Measurements from ENCODE around the gene LRPPRC.

Gene LRPPRC

DNA sequence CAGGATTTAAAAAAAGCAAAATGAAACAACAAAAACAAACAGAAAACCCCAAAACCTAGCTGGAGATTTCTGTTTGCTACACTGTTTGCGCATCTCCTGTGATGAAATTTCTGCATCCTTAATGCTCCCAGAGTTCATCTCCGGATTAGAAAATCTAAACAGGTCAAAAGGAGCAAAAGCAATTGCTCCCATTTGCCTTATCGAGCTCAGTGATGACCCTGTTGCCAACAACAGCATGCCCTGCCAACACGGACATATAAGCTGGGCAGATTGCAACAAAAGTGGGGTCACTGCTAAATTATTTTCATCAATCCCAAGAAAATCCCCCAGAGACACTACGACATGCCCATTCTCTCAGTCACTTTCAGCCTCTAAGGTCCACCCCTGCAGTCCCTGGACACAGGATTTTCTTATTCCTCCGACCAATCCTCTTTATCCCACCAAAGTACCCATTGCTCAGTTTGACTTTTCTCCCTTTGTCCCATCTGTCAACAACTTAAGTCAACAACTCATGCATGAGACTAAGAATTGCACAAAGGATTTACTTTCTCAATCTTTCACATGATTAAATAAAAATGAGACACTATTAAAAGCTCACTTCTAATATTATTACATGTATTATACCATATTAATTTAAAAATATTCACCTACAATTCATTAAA lies 89.2 kb downstream of the LRPPRC start:
- no peak for DNase-seq

DNA sequence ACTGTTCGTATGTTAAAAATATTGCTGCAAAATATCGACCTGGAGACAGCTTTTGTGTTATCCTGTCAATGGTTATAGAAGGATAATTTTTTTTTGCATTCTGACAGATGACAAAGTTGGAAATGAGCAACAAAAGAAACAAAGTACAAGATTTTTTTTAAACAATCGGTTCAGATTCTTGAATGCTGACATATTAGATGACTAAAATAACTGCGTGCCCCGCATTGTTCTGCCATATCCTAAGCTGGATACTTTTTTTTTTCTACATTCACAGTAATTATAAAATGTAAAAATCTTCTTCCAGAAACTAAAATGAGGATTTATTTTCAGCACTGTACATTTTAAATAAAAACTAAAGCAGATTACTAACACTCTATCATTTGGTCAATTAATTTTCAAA lies 89.9 kb downstream of the LRPPRC start:
- DNase-seq = no peak

DNA sequence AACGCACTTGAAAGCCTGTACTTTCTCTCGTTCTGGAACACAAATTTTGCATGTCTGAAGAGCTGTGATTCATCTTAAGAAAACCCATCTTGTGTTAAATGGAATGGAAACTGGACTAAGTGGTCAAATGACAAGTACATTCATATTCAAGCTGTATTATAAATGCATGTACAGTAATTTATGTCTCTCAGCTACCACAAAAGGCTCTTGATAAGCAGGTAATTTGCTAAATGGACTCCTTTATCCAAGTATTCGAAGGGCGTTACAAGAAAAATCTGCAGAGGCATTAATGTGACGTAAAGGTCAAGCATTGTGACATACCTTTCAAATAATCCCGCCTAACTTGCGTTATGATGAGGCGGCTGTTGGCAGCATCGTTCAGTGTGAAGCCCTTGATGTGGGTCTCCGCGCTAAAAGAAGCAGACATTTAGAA lies 90.4 kb downstream of the LRPPRC start:
- DNase-seq = no peak

DNA sequence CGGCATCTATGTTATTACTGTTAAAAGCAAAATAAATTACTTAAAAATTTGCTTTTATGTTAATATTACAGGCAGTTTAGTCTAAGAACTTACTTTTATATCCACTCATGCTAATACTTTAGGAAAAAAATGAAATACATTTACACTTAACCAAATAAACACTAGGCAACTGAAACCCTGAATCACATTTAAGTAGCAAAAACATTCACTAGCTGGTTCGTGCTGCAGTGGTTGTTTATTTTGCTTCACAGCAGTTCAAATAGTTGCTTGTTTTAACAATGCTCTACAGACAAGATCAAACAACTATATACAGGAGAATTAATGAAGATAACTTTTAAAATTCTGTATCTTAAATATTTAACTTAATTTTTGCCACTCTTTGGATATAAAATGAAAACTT lies 96.2 kb downstream of the LRPPRC start:
- DNase-seq = no peak

DNA sequence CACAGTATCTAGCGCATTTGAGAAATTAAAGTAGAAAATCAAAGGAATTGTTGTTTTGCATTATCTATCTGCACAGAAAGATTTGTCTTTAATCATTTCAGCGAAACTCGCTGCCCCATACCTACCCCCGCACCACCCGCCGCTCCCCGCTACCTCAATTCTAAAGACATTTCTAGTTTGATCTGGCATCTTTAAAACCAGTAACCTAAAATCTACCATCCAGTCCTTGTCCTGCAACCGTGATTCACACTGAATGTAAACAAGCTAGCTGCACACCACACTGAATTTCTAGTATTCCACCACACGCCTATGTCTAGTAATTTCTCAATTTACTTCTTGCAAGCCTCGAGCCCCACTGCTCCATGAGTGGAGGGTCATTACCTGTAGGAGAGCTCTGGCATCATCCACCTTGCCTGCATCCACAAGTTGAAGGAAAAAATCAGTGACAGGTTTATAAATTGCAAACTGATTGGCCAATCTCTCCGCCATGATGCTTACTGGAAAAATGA lies 96.9 kb downstream of the LRPPRC start:
- DNase-seq = no peak

DNA sequence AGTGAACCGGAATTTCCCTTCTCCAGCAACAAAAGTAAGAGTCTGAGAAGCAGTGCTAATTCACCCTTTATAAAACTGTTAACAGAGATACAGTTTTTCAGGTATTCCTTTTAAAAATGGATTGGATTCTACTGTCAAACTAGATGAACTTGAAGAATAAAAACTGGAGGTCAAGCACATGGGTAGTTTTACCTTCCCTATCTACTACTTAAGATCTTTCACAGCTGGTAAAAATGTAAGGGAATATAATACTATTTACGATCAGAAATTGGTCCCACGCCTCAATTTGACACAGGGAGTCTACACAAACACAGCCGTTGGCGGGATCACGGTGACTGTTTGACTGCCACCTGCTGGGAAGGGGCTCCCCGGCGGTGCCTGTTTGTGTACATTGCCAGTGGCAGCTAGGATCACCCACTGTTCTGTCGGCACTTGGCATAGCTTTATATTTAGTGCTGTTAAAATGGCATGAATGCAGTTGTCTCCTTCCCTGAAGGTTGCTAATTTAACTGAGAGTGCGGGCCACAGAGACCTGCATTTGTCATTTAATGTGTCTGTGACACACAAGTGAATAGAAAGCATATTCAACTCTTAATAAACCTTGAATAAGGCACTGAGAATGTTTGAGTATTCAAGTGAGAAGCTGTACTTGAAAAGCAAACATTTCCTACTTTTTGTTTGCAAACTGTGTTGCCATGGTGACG lies 97.5 kb downstream of the LRPPRC start:
- DNase-seq = no peak

DNA sequence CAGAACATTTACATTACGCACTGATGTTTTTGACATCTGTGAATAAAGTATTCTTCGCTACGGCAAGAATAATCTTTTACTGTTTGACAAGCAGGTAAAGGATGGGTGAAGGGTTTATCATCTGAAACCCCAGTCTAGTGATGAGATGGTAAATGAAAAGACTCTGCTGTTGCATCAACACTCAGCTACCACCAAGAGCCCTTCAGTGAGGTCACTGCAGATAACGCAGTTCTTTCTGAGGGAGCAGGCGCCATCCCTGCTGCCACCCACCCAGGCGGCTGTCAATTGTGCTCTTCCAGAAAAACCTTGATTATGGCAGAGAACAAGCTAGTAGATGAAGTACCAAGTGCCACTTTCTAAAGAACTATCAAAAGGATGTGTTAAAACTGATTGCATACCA lies 98.3 kb downstream of the LRPPRC start:
- DNase-seq = no peak

DNA sequence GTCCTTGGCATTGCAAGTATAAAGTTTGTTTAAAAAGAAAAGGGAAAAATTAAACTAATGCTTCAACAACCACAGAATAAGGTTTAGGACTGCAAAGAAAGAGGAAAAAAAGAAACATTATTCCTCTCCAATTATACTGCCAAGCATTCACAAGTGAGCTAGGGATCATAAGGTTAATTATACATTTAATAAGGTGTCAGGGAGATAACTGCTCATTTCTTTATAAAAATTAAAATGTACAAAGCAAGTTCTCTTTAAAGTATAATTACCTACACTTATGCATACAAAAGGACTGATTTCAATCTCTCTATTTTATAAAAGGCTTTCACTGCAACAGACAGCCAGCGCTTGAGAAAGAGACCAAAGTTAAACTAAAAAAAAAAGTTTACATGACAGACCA lies 98.9 kb downstream of the LRPPRC start:
- no peak for DNase-seq

DNA sequence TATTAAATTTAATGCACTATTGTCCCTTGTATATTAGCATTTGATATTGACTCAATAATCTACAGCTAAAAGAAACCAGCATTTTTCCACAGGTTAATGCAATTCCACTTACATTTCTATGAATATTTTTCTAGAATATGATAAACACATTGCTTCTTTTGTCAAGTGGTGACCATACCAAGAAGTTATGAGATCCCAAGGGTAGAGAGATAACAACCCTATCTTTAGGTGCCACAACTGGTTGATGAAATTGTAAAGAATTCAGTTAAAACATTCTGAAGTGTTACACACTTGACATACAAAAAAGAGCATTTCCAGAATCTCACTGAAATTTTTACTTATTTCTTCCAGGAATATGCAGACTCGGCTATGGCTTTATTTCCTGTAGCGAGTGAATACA lies 101.0 kb downstream of the LRPPRC start:
- no peak for DNase-seq

DNA sequence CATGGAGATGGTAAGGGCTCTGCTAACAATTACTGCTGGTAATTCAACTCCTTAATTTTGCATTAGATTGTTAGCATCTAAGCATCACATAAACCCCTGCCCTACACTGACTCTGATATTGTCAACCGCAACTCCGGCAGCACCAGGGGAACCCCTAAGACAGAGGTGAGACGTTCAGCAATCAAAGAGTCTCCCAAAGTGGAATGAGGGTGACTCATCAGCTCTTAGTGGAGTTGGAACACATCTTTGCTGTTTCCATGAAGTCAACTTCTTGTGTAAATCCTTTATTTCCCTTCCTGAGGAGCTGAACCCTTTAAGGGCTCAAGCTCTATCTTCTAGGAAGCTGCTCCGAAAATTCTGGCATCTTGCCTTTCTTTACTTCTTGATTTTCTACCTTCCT lies 104.9 kb downstream of the LRPPRC start:
- DNase-seq = no peak

DNA sequence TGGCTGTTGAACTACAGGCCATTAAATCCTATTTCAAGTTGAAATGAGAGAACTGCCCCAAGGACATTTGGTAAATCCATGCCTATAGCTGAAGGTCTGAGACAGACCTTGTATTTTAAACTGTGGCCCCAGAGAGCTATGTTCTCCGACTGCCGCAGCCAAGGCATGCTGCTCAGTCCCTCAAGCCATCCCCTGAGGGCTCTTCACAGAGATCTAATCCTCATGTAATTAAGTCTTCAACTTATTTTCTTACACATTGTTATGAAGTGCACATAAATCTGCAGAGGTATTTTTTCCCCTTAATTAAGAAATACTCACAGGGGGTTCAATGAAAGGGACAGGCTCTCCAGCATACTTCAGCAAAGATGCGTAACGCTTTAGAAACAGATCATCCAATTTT lies 106.4 kb downstream of the LRPPRC start:
- DNase-seq = no peak

DNA sequence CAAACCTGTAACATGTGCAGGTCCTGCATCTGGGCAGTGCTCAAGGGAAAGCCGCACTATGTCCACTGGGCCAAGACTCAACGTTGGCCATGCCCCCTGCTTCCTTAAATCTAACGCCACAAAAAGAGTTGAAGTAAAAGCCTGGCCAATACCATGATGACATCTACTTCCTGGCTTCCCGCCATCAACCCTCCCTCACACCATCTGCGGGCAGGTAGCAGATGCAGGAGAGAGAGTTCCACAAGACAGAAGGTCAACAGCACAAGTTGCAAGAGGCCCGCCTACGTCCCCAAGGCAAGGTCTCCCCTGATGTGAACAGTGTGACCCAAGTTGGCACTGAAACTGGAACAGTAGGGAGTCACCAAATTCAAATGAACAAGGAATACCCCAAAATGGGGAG lies 108.6 kb downstream of the LRPPRC start:
- no peak for DNase-seq

DNA sequence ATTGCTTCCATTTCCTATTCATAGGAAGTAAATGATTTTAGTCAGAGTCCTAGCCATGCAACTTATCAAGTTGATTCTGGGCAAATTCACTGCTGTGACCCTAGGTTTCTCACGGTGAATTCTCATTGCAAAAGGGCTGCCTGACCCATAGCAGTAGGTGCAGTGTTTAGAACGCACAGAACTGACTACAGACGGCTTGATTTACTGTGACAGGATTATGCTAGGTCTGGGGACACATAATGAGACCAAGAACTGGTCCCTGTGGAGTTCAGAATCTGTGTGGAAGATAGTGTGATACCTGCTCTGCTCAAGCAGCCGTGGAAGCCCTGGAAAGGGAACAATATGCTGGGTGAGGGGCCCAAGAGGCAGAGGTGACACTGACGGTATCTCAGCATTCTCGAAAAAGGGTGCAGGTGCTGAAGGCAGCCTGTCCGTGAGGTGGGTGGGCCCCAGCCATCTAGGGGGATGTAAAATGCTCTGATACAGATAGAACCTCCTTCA lies 110.6 kb downstream of the LRPPRC start:
- no peak for DNase-seq

DNA sequence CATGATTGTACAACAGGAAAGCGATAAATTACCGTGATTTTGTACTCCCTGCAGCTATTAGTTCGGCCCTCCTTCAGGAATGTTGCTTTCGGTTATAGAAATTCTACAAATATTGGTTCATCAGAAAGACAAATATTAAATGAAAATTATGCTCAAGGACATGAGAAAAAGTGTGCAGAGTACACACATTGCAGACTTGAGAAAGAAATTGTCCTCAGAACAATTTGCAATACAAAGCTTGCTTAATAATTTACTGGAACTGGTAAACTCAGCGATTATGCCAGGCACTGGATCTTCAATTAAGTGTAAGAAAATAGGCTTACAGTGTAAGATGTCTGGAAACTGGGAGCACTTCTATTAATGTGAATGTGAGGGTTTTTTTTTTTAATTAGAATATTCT lies 111.1 kb downstream of the LRPPRC start:
- DNase-seq = no peak

DNA sequence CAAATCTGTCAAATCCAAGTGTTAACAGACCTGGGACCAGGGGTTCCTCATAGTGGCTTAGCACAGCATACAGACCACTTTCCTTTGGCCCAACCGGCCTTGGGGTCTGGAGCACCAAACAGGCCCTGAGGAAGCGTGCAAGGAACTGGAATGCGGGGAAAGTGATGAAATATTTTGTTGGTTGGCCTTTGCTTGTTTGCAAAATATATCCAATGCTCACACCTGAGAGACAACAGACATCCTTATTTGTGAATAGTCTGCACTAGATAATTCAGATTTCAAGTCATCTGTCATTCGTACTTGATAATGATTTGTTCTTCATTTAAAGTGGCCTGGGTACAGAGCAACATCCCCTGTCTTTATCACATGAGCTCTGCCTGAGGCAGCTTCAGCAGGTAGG lies 113.5 kb downstream of the LRPPRC start:
- DNase-seq = no peak

DNA sequence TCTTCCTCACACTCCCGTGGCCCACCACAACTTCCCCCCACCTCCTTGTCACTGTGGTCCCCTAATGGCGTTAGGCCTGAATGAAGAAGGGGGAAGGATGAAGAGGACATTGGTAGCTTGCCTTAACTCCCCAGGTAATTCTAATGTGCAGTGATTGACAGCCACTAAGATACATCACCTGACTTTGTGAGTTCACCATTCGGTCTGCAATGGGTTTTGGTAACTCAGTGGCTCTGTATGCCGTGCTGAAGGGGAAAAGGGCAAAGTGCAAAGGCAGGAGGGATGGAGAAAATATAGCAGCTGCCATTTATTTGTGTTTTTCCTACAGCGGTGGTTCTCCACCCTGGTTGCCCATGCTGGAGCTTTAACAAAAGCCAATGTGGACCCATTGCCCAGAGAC lies 114.8 kb downstream of the LRPPRC start:
- no peak for DNase-seq

DNA sequence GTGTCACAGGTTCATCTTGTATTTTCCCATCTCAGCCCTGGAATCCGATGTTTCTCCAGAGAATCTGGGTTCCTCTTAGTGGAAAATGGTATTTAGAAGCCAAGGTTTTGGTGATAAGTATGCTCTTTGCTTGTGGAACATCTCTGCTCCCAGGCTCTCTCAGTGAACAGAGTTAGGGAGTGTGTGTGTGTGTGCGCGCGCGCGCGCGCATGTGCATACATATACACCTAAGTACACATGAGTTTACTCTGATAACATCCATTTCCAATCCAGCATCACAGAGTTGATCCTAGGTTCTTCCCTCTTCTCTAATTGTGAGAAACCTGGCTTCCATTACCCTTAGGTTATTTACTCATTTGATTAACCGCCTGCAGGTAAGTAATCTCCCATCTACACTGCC lies 115.3 kb downstream of the LRPPRC start:
- no peak for DNase-seq

DNA sequence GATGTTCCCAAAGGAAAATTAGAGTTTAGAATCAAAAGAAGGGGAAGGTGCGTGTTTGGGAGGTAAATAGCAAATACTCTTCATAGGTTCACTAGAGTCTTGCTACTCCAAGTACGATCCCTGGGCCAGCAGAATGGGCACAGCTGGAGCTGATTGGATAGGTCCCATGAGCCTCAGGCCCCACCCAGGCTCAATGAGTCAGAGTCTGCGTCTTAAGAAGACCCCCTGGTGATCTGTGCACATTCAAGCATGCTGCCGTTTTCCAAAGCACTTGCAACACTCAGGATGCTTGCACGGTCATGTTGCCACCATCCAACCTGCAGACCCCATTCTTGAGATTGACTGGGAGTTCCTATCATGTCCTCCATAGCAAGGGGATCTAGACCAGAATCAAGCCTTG lies 116.5 kb downstream of the LRPPRC start:
- no peak for DNase-seq

DNA sequence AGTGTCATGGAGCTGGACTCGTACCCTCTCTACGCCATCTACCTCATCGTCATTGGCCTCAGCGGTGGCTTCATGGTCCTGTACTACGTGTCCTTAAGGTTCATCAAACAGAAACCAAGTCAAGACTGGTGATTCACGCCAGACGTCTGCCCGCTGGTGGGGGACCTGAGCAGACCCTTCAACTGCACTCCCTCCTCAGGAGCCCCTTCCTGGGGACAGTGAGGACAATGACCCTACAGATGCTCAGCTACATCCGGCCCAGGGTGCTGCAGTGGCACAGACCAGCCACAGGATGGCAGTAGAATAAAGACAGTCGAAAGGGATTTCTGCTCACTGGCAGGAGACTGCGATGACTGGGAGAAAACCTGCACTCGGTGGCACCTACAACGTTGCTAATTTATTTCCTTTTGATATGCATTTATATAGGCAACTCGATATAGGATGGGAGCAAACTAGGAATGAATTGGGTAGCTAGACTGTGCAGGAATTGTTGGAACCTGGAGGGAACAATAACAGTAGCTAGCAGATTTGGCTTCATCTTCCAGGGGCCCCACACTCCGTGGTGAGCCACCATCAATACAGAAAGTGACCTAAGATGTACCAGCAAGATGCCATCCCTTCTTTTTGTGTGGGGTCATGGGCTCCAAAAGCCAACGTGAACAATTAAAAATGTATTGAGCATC lies 117.9 kb downstream of the LRPPRC start:
- peak; percentile 79 to 86 for DNase-seq

DNA sequence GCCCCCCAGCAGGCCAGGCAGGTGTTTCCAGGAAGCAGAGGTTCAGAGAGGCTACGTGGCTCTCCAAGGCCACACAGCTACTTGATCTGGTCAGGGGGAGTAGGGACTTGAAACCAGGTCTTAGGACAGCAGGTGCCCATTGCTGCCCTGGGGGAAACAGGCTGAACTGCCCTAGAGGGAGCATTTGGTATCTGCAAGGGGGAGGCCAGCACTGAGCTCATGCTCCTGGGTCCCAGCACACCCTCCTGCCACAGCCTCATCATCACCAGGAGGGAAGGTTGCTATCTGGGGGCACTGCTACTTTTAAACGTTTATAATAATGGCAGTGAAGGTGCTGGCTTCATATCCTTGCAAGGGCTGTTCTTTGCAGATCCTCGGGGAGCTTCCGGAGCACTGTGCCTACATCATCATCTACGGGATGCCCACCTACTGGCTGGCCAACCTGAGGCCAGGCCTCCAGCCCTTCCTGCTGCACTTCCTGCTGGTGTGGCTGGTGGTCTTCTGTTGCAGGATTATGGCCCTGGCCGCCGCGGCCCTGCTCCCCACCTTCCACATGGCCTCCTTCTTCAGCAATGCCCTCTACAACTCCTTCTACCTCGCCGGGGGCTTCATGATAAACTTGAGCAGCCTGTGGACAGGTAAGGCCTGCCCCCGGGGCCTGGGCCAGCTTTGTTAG lies 120.9 kb downstream of the LRPPRC start:
- no peak for DNase-seq

DNA sequence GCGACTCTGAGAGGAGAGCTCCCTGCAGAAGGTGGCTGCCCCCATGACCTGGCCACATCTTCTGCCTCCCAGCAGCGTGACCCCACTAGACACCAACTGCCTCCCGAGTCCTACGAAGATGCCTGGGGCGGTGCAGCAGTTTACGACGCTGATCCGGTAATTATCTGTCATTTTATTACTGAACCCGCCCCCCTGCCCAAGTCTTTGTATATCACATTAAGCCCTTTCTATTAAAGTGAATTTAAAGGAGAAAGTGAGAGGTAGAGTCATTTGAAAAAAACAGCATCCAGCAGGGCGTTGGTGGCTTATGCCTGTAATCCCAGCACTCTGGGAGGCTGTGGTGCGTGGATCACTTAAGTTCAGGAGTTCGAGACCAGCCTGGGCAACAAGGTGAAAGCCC lies 123.6 kb downstream of the LRPPRC start:
- no peak for DNase-seq

DNA sequence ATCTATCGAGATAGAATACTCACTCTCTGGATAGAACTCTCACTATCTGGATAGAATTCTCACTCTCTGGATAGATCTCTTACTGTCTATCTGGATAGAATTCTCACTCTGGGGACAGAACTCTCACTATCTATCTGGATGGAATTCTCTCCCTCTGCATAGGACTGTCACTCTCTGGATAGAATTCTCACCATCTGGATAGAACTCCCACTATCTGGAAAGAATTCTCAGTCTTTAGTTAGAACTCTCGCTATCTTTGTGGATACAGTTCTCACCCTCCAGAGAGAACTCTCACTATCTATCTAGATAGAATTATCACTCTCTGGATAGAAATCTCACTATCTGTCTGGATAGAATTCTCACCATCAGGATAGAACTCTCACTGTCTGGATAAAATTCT lies 140.5 kb downstream of the LRPPRC start:
- DNase-seq = no peak

DNA sequence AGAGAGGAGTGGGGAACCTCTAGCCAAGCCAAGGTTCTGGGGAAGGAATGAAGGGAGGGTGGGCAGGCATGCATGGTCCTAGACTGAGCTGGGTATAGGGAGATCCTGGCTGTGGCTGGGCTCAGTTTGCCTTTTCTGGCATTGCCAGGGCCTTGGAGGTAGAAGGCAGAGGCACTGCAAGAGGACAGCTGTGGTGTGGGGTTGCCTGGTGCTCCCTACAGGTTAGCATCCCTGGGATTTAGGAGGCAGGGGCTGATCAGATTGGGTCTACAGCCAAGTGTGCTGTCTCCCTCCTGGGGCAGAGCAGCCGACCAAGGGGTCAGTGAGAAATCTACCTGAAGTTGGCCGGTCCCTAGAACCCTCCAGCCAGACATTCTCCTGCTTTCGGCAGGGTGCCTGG lies 141.1 kb downstream of the LRPPRC start:
- no peak for DNase-seq

Measured in activated CD4-positive, alpha-beta T cell treated with anti-CD3 and anti-CD28 coated beads, Interleukin-2, amount 50 U/mL, for 48 hours (primary cell).